H1 (cell line): ENCODE measurements around the gene RRBP1. TPM values are rescaled to one million over a fixed set of nuclear protein-coding genes. Genes with fewer than 3 reads are reported as not detected.
A peak's percentile ranks its signal among the peaks of the same experiment; 100 is the strongest.

Experiments used
- CTCF ChIA-PET: fragments of 300-600 bp; sonication (Branson Sonifier 250); formaldehyde crosslinking; loops from one replicate; lab custom pipeline; 2021; ENCODE audit not compliant: partially characterized antibody; lab: Charles Lee
- POLR2A ChIA-PET: fragments of 300-600 bp; sonication (Branson Sonifier 250); formaldehyde crosslinking; loops from one replicate; lab custom pipeline; 2021; ENCODE audit warnings: inconsistent platforms; ENCODE audit not compliant: partially characterized antibody; lab: Charles Lee
- DNase-seq, 2 experiments: peaks; one replicate each; pipeline versions ENCODE4 v3.0.0 to v3.0.0-alpha.2; 2010 to 2022; ENCODE audit warnings: low spot score in 2 of 2, low read depth in 1 of 2, mixed read lengths in 1 of 2
- FAIRE-seq: peaks from 2 replicates; lab custom pipeline; 2011; peaks lifted over from hg19 to GRCh38; lab: Jason Lieb, UNC
- H2AFZ ChIP-seq: 2 replicates; pipeline ENCODE4 v1.8.1; 2012; ENCODE audit warnings: low read length, inconsistent platforms
- H2AK5ac ChIP-seq: 2 replicates; pipeline ENCODE4 v1.6.1; 2013; ENCODE audit warnings: low read depth, low read length
- H2BK120ac ChIP-seq: replicated peaks from 2 replicates; pipeline ENCODE3; 2013; ENCODE audit warnings: low read depth, low read length, inconsistent platforms
- H2BK12ac ChIP-seq: 2 replicates; pipeline ENCODE4 v1.6.1; 2013; ENCODE audit warnings: low read depth, low read length
- H2BK15ac ChIP-seq: 2 replicates; pipeline ENCODE4 v1.6.1; 2013; ENCODE audit warnings: low read length
- H2BK20ac ChIP-seq: 2 replicates; pipeline ENCODE4 v1.6.1; 2013; ENCODE audit warnings: low read length
- H2BK5ac ChIP-seq: 2 replicates; pipeline ENCODE4 v1.6.1; 2013; ENCODE audit warnings: low read depth, low read length
- H3K14ac ChIP-seq: 2 replicates; pipeline ENCODE4 v1.6.1; 2013; ENCODE audit warnings: inconsistent platforms; ENCODE audit not compliant: insufficient read length
- H3K18ac ChIP-seq: 2 replicates; pipeline ENCODE4 v1.6.1; 2013; ENCODE audit warnings: low read length; ENCODE audit errors: extremely low read depth
- H3K23ac ChIP-seq: 2 replicates; pipeline ENCODE4 v1.6.1; 2013; ENCODE audit warnings: inconsistent platforms; ENCODE audit not compliant: insufficient read length
- H3K23me2 ChIP-seq: 2 replicates; pipeline ENCODE4 v1.6.1; 2013; ENCODE audit warnings: low read depth, low read length
- H3K27ac ChIP-seq: 2 replicates; pipeline ENCODE4 v1.6.1; 2011; ENCODE audit warnings: low read depth, low read length, inconsistent platforms
- H3K27me3 ChIP-seq, 4 experiments: replicated peaks in 1 of 4; 1 replicate in 1 of 4; 2 replicates in 3 of 4; pipeline versions ENCODE4 v1.6.1 to v1.8.1; 2011 to 2013; ENCODE audit warnings: low read length in 3 of 4, mild to moderate bottlenecking in 3 of 4, inconsistent platforms in 2 of 4, mixed read lengths in 2 of 4, moderate library complexity in 1 of 4; ENCODE audit not compliant: control insufficient read depth in 3 of 4, insufficient read depth in 3 of 4; ENCODE audit errors: extremely low read depth in 1 of 4
- H3K36me3 ChIP-seq, 4 experiments: 2 replicates each; pipeline versions ENCODE4 v1.6.1 to v1.8.1; 2011 to 2013; ENCODE audit warnings: mild to moderate bottlenecking in 4 of 4, low read length in 3 of 4, moderate library complexity in 2 of 4, control low read depth in 1 of 4, inconsistent platforms in 1 of 4; ENCODE audit not compliant: insufficient read depth in 4 of 4, control insufficient read depth in 2 of 4
- H3K4ac ChIP-seq: replicated peaks from 2 replicates; pipeline ENCODE3; 2013; ENCODE audit warnings: low read length, low read depth, mixed read lengths, inconsistent platforms; ENCODE audit not compliant: insufficient read length
- H3K4me1 ChIP-seq, 4 experiments: replicated peaks in 1 of 4; 1 replicate in 1 of 4; 2 replicates in 3 of 4; pipeline versions ENCODE4 v1.6.1 to v1.8.1; 2011 to 2013; ENCODE audit warnings: low read length in 3 of 4, inconsistent platforms in 2 of 4, mixed read lengths in 1 of 4; ENCODE audit not compliant: insufficient read depth in 4 of 4, control insufficient read depth in 3 of 4
- H3K4me2 ChIP-seq, 2 experiments: 2 replicates each; pipeline versions ENCODE4 v1.6.1 to v1.8.1; 2011 to 2013; ENCODE audit warnings: low read depth in 2 of 2, low read length in 2 of 2, control low read depth in 1 of 2, inconsistent platforms in 1 of 2, mild to moderate bottlenecking in 1 of 2; ENCODE audit not compliant: insufficient read depth in 1 of 2
- H3K4me3 ChIP-seq, 4 experiments: fragments of 200-600, 300-600 bp in 1 of 4; sonication (generic), shearing (Covaris generic), sonication (Bioruptor Twin) in 1 of 4; 2 replicates each; pipeline versions ENCODE4 v1.5.1 to v1.8.1; 2011 to 2016; ENCODE audit warnings: low read length in 4 of 4, low read depth in 3 of 4, control low read depth in 2 of 4, inconsistent platforms in 2 of 4, mild to moderate bottlenecking in 2 of 4, mixed read lengths in 1 of 4, moderate library complexity in 1 of 4; ENCODE audit not compliant: insufficient read depth in 2 of 4; ENCODE audit errors: extremely low read depth in 1 of 4
- H3K56ac ChIP-seq: replicated peaks from 2 replicates; pipeline ENCODE3; 2013; ENCODE audit warnings: low read depth, mild to moderate bottlenecking, mixed read lengths, low read length, inconsistent platforms; ENCODE audit not compliant: insufficient read length
- H3K79me1 ChIP-seq: 2 replicates; pipeline ENCODE4 v1.6.1; 2013; ENCODE audit warnings: low read depth, low read length, control low read depth
- H3K79me2 ChIP-seq, 2 experiments: 2 replicates each; pipeline versions ENCODE4 v1.6.1 to v1.8.1; 2012 to 2013; ENCODE audit warnings: low read length in 2 of 2, mild to moderate bottlenecking in 2 of 2, inconsistent platforms in 1 of 2; ENCODE audit not compliant: insufficient read depth in 2 of 2, control insufficient read depth in 1 of 2
- H3K9ac ChIP-seq, 4 experiments: replicated peaks in 1 of 4; 1 replicate in 1 of 4; 2 replicates in 3 of 4; pipeline versions ENCODE4 v1.6.1 to v1.8.1; 2011 to 2013; ENCODE audit warnings: low read depth in 3 of 4, low read length in 3 of 4, control low read depth in 2 of 4, mild to moderate bottlenecking in 2 of 4, moderate library complexity in 2 of 4, inconsistent platforms in 1 of 4; ENCODE audit errors: extremely low read depth in 1 of 4
- H3K9me3 ChIP-seq, 2 experiments: 2 replicates each; pipeline versions ENCODE4 v1.6.1 to v1.8.1; 2012 to 2013; ENCODE audit warnings: mild to moderate bottlenecking in 2 of 2, moderate library complexity in 2 of 2, control low read depth in 1 of 2, inconsistent platforms in 1 of 2, low read depth in 1 of 2, low read length in 1 of 2, mixed read lengths in 1 of 2; ENCODE audit not compliant: insufficient read depth in 2 of 2
- H4K20me1 ChIP-seq, 2 experiments: replicated peaks in 1 of 2; 2 replicates each; pipeline versions ENCODE3 to v1.8.1; 2011 to 2013; ENCODE audit warnings: inconsistent platforms in 2 of 2, low read length in 2 of 2, mild to moderate bottlenecking in 1 of 2; ENCODE audit not compliant: insufficient read depth in 2 of 2, control insufficient read depth in 1 of 2
- H4K5ac ChIP-seq: 2 replicates; pipeline ENCODE4 v1.6.1; 2013; ENCODE audit warnings: low read length, low read depth, mixed read lengths, inconsistent platforms; ENCODE audit not compliant: insufficient read length
- H4K8ac ChIP-seq: 2 replicates; pipeline ENCODE4 v1.8.0; 2013; ENCODE audit warnings: mild to moderate bottlenecking, moderate library complexity, low read length, inconsistent platforms; ENCODE audit not compliant: insufficient read depth; ENCODE audit errors: extremely low read depth
- H4K91ac ChIP-seq: replicated peaks from 2 replicates; pipeline ENCODE3; 2013; ENCODE audit warnings: low read length, mixed read lengths, inconsistent platforms; ENCODE audit not compliant: insufficient read length
- KDM4A ChIP-seq: IDR thresholded peaks from one replicate; pipeline ENCODE4 v1.7.1; 2012; ENCODE audit warnings: low read depth, mild to moderate bottlenecking, moderate library complexity, low read length, inconsistent platforms; ENCODE audit not compliant: severe bottlenecking
- PHF8 ChIP-seq: fragments of 200-600 bp; sonication (generic); conservative IDR thresholded peaks from 2 replicates; pipeline ENCODE4 v1.7.1; 2012; ENCODE audit warnings: low read depth, mild to moderate bottlenecking, inconsistent platforms, low read length, moderate library complexity
- SAP30 ChIP-seq: fragments of 300-600 bp; sonication (generic); IDR thresholded peaks from 2 replicates; pipeline ENCODE4 v1.7.1; 2012; ENCODE audit warnings: low read length, moderate library complexity, mild to moderate bottlenecking, inconsistent platforms; ENCODE audit not compliant: insufficient read depth, insufficient replicate concordance
- TEAD4 ChIP-seq: IDR thresholded peaks from 2 replicates; pipeline ENCODE4 v1.6.1; 2012; ENCODE audit warnings: low read depth, low read length, inconsistent platforms, mixed read lengths
- WGBS, 2 experiments: shearing (Covaris generic) in 1 of 2; methylation state at CpG; one replicate each; pipeline versions ENCODE4 v1.1.6 to v1.1.7; 2013 to 2015; ENCODE audit warnings: low lambda C conversion rate in 2 of 2, mixed read lengths in 2 of 2, inconsistent platforms in 1 of 2, low coverage in 1 of 2, missing lambda C conversion rate in 1 of 2; ENCODE audit not compliant: insufficient replicate concordance in 2 of 2, insufficient coverage in 1 of 2, insufficient read length in 1 of 2; ENCODE audit errors: extremely low coverage in 1 of 2, missing lambda C conversion rate in 1 of 2; 5-methylcytosine and 5-hydroxymethylcytosine counted together
- polyA plus RNA-seq, 7 experiments: library from polyadenylated mRNA; depleted of rRNA in 3 of 7; stranded (reverse) in 5 of 7; unstranded in 2 of 7; fragments of >200 nt in 5 of 7; fragments of 200-250 nt in 2 of 7; gene quantifications; 1 replicate in 5 of 7; 2 replicates in 1 of 7; 4 replicates in 1 of 7; pipeline versions ENCODE4 v1.2.1 to v1.2.3, GENCODE V29; 2011 to 2013; ENCODE audit warnings: missing spikeins in 2 of 7, mixed read lengths in 2 of 7
- total RNA-seq: library from RNA; stranded (reverse); fragmentation: NEBNext Ultra II Directional; extraction: Animal tissue kit (Norgen Biotek cat#: 25700); gene quantifications from 2 replicates; pipeline ENCODE4 v1.2.1, GENCODE V29; 2021
- TF ChIP-seq, protein P1 (sequence below): IDR thresholded peaks from 2 replicates; pipeline ENCODE4 v1.6.1; 2012; ENCODE audit warnings: low read length, inconsistent platforms
- TF ChIP-seq, protein P2 (sequence below), 3 experiments: IDR thresholded peaks; 1 replicate in 2 of 3; 2 replicates in 1 of 3; pipeline versions ENCODE4 v1.5.1 to v1.6.1; 2011; ENCODE audit warnings: low read length in 3 of 3, mild to moderate bottlenecking in 3 of 3, inconsistent platforms in 2 of 3, low read depth in 1 of 3, moderate library complexity in 1 of 3; ENCODE audit not compliant: insufficient read depth in 1 of 3; ENCODE audit errors: control extremely low read depth in 1 of 3

Gene RRBP1
- total and polyA plus RNA-seq, 2 of the 8 experiments (the other 6 are each of a cell fraction or from before 2014, with no cell fraction given), result 15.9 to 157 TPM

DNA sequence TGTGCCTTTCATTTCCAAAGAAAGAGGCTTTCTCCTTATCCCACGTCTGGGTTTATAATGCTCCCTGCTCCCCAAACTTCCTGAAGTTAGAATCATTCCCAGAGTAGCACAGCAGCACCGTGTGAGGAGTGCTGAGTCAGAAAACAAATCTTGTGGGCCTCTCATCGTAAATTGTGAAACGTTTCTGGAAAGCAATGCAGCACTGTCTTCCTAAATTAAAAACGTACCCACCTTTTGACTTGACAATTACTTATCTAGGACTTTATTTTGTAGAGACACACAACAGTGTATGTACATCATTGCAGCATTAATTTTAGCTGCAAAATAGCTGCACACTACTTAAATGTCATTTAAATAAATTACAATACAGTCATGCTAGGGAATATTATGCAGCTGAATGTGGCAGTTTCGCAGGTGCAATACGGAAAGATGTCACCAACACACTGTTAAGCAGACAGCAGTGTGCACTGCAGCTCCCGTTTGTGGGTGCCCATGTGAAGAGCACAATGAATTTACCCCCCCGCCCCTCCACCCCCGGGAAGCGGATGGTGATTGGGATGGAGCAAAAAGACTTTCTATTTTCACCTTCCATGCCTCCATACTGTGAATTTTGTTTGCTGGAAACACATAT, 30.8 kb downstream of the RRBP1 start:
- Histone ChIP-seq H3K79me2 (peaks cover 0 to 82% of the 10 kb centered on the region in 2 experiments; a peak in 3 of 4 replicates), H3K14ac (no peak overlapping the region), H3K36me3 (no peaks in the 10 kb centered on the region; a peak in 1 of 8 replicates), H3K23ac (no peak overlapping the region), H4K5ac (no peak overlapping the region), H3K9ac (no peak overlapping the region), H3K18ac (no peak overlapping the region), H3K4ac (no peak overlapping the region), H4K20me1 (peaks cover 11 to 30% of the 10 kb centered on the region in 2 experiments), H4K91ac (no peak overlapping the region), H2BK20ac (no peak overlapping the region), H3K27ac (no peak overlapping the region), H2BK5ac (0 out of 2 replicates have a peak overlapping the region, but pooled peaks have one; percentile 24), H2AK5ac (no peak overlapping the region), H3K4me3 (no peak overlapping the region), H2BK12ac (no peak overlapping the region), H3K4me2 (no peak overlapping the region), H3K23me2 (no peaks in the 10 kb centered on the region), H3K4me1 (peaks cover 6 to 13% (median 9%) of the 10 kb centered on the region in 4 experiments; a peak in 6 of 7 replicates), H2BK120ac (no peak overlapping the region), H2AFZ (no peak overlapping the region), H3K27me3 (no peaks in the 10 kb centered on the region), H2BK15ac (no peak overlapping the region), H3K56ac (no peak overlapping the region), H3K9me3 (no peaks in the 10 kb centered on the region), H4K8ac (no peak overlapping the region), H3K79me1 (peaks cover 37% of the 10 kb centered on the region)
- 85% methylated on average over 11 of the region's 11 CpGs; no CpG with 5 or more reads in 1 of the 2 experiments for whole genome bisulfite sequencing, 2 experiments
- ChIA-PET POLR2A (interaction anchor here (1.1 kb wide), 1 partner anchor 31 kb away, joined by 3 read pairs; the partner anchor contains the start of gene RRBP1), CTCF (interaction anchor here (0.5 to 3.9 kb wide), 16 partner anchors 7 to 293 kb away, joined by 3 to 18 read pairs (median 4); partner anchors contain the start of gene DSTN)
- DNase-seq, result no peak
- no peak for FAIRE-seq
- TF ChIP-seq, protein P1, sequence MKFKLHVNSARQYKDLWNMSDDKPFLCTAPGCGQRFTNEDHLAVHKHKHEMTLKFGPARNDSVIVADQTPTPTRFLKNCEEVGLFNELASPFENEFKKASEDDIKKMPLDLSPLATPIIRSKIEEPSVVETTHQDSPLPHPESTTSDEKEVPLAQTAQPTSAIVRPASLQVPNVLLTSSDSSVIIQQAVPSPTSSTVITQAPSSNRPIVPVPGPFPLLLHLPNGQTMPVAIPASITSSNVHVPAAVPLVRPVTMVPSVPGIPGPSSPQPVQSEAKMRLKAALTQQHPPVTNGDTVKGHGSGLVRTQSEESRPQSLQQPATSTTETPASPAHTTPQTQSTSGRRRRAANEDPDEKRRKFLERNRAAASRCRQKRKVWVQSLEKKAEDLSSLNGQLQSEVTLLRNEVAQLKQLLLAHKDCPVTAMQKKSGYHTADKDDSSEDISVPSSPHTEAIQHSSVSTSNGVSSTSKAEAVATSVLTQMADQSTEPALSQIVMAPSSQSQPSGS, result no peak
- TF ChIP-seq PHF8, result no peak
- no peak for TF ChIP-seq TEAD4
- TF ChIP-seq, protein P2, sequence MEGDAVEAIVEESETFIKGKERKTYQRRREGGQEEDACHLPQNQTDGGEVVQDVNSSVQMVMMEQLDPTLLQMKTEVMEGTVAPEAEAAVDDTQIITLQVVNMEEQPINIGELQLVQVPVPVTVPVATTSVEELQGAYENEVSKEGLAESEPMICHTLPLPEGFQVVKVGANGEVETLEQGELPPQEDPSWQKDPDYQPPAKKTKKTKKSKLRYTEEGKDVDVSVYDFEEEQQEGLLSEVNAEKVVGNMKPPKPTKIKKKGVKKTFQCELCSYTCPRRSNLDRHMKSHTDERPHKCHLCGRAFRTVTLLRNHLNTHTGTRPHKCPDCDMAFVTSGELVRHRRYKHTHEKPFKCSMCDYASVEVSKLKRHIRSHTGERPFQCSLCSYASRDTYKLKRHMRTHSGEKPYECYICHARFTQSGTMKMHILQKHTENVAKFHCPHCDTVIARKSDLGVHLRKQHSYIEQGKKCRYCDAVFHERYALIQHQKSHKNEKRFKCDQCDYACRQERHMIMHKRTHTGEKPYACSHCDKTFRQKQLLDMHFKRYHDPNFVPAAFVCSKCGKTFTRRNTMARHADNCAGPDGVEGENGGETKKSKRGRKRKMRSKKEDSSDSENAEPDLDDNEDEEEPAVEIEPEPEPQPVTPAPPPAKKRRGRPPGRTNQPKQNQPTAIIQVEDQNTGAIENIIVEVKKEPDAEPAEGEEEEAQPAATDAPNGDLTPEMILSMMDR (IDR thresholded peaks at IDR 0.05; ENCODE audit: control extremely low read depth in 1 of 3, insufficient read depth in 1 of 3, low read depth in 1 of 3, low read length in 3 of 3), result no peak
- TF ChIP-seq SAP30, result no peak
- TF ChIP-seq KDM4A, result no peak
